ENCODE measurements around the gene TMEM178B. TPM values are rescaled to one million over a fixed set of nuclear protein-coding genes. Genes with fewer than 3 reads are reported as not detected.

The TMEM178B gene
- total RNA-seq, 1 donor: 0.43 TPM

DNA sequence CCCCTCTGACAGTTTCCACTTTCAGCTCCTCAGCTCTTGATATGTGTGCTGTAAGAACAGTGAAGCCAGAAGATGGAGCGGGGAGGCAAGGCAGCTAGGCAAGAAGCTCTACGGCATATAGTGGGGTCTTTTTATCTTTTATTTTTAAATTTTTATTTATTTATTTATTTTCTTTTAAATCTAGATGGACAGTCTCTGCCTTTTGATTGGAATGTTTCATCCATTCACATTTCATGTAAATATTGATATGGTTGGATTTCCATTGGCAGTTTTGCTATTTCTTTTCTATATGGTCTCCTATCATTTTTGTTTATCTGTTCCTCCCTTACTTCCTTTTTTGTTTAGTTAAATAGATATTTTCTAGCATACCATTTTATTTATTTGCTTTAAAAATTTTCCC is 183.7 kb downstream of the TMEM178B start:
- H3K4me3 ChIP-seq (ENCODE audit: low read depth, low read length): no peak overlapping the region
- TF ChIP-seq CTCF (IDR thresholded peaks at IDR 0.05; ENCODE audit: insufficient read depth, low read depth, low read length): no peak
- DNase-seq (ENCODE audit: low read depth): no peak

DNA sequence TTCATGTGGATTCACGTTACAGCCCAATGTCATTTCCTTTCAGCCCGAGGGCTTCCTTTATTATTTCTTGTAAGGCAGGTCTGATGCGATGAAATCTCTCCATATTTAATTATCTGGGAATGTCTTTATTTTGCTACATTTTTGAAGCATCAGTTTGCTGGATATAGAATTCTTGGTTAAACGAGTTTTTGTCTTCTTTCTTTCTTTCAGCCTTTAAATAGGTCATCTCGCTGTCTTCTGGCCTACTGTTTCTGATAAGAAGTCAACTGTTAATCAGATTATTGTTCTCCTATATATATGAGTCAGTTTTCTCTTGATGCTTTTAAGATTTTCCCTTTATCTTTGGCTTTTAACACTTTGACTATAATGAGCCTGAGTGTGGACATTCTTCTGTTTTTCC is 184.7 kb downstream of the TMEM178B start:
- DNase-seq (ENCODE audit: low read depth): no peak
- no peak overlapping the region for H3K4me3 ChIP-seq (ENCODE audit: low read depth, low read length)
- no peak for TF ChIP-seq CTCF (IDR thresholded peaks at IDR 0.05; ENCODE audit: insufficient read depth, low read depth, low read length)

GRCh38 chr7:141262101-141263090 is 188.5 kb downstream of the TMEM178B start:
- no peak for DNase-seq (ENCODE audit: low read depth)

DNA sequence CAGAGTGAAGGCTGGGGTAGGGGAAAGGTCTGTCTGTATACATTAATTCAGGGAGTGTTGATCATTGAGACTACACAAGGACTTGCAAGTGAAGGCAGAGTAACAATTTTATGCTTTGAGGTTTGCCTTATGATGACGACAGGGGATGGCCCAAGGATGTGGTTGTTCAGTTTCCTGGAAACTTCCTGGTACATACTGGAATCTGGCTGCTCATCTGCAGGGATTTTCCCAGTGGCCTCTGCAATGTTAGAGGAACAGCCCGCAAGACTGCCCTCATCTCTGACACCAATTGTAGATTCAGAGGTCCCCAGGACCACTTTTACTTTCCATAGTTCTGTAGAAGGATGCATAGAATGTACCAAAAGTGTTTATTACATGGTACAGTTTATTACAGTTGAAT is 189.6 kb downstream of the TMEM178B start:
- no peak overlapping the region for H3K4me3 ChIP-seq (ENCODE audit: low read depth, low read length)
- DNase-seq (ENCODE audit: low read depth): no peak
- TF ChIP-seq CTCF (IDR thresholded peaks at IDR 0.05; ENCODE audit: insufficient read depth, low read depth, low read length): no peak

More at GRCh38 chr7:141262101-141263090, 188.5 kb downstream of the TMEM178B start:
- H3K4me3 ChIP-seq (ENCODE audit: low read depth, low read length): no peak overlapping the region
- TF ChIP-seq CTCF (IDR thresholded peaks at IDR 0.05; ENCODE audit: insufficient read depth, low read depth, low read length): peak; percentile 34

- H3K4me3 ChIP-seq (ENCODE audit: low read depth, low read length): no peak overlapping the region
- TF ChIP-seq CTCF (IDR thresholded peaks at IDR 0.05; ENCODE audit: insufficient read depth, low read depth, low read length): no peak
- no peak for DNase-seq (ENCODE audit: low read depth)
These were observed 190.1 kb downstream of the TMEM178B start for GRCh38 chr7:141263983-141264382.

- TF ChIP-seq CTCF (IDR thresholded peaks at IDR 0.05; ENCODE audit: insufficient read depth, low read depth, low read length): no peak
- H3K4me3 ChIP-seq (ENCODE audit: low read depth, low read length): no peak overlapping the region
- DNase-seq (ENCODE audit: low read depth): no peak
These were observed 190.6 kb downstream of the TMEM178B start for GRCh38 chr7:141264511-141264910.
